H1 (cell line): Measurements from ENCODE around the gene SIGLEC10. TPM values are rescaled to one million over a fixed set of nuclear protein-coding genes. Genes with fewer than 3 reads are reported as not detected.

Experiments used
- CTCF ChIA-PET: fragments of 300-600 bp; sonication (Branson Sonifier 250); formaldehyde crosslinking; loops from one replicate; lab custom pipeline; 2021; ENCODE audit not compliant: partially characterized antibody; lab: Charles Lee
- POLR2A ChIA-PET: fragments of 300-600 bp; sonication (Branson Sonifier 250); formaldehyde crosslinking; loops from one replicate; lab custom pipeline; 2021; ENCODE audit warnings: inconsistent platforms; ENCODE audit not compliant: partially characterized antibody; lab: Charles Lee
- DNase-seq, 2 experiments: peaks; one replicate each; pipeline versions ENCODE4 v3.0.0 to v3.0.0-alpha.2; 2010 to 2022; ENCODE audit warnings: low spot score in 2 of 2, low read depth in 1 of 2, mixed read lengths in 1 of 2
- FAIRE-seq: peaks from 2 replicates; lab custom pipeline; 2011; peaks lifted over from hg19 to GRCh38; lab: Jason Lieb, UNC
- H2AFZ ChIP-seq: 2 replicates; pipeline ENCODE4 v1.8.1; 2012; ENCODE audit warnings: low read length, inconsistent platforms
- H2AK5ac ChIP-seq: 2 replicates; pipeline ENCODE4 v1.6.1; 2013; ENCODE audit warnings: low read depth, low read length
- H2BK120ac ChIP-seq: replicated peaks from 2 replicates; pipeline ENCODE3; 2013; ENCODE audit warnings: low read depth, low read length, inconsistent platforms
- H2BK12ac ChIP-seq: 2 replicates; pipeline ENCODE4 v1.6.1; 2013; ENCODE audit warnings: low read depth, low read length
- H2BK15ac ChIP-seq: 2 replicates; pipeline ENCODE4 v1.6.1; 2013; ENCODE audit warnings: low read length
- H2BK20ac ChIP-seq: 2 replicates; pipeline ENCODE4 v1.6.1; 2013; ENCODE audit warnings: low read length
- H2BK5ac ChIP-seq: 2 replicates; pipeline ENCODE4 v1.6.1; 2013; ENCODE audit warnings: low read depth, low read length
- H3K14ac ChIP-seq: 2 replicates; pipeline ENCODE4 v1.6.1; 2013; ENCODE audit warnings: inconsistent platforms; ENCODE audit not compliant: insufficient read length
- H3K18ac ChIP-seq: 2 replicates; pipeline ENCODE4 v1.6.1; 2013; ENCODE audit warnings: low read length; ENCODE audit errors: extremely low read depth
- H3K23ac ChIP-seq: 2 replicates; pipeline ENCODE4 v1.6.1; 2013; ENCODE audit warnings: inconsistent platforms; ENCODE audit not compliant: insufficient read length
- H3K23me2 ChIP-seq: 2 replicates; pipeline ENCODE4 v1.6.1; 2013; ENCODE audit warnings: low read depth, low read length
- H3K27ac ChIP-seq: 2 replicates; pipeline ENCODE4 v1.6.1; 2011; ENCODE audit warnings: low read depth, low read length, inconsistent platforms
- H3K27me3 ChIP-seq, 4 experiments: replicated peaks in 1 of 4; 1 replicate in 1 of 4; 2 replicates in 3 of 4; pipeline versions ENCODE4 v1.6.1 to v1.8.1; 2011 to 2013; ENCODE audit warnings: low read length in 3 of 4, mild to moderate bottlenecking in 3 of 4, inconsistent platforms in 2 of 4, mixed read lengths in 2 of 4, moderate library complexity in 1 of 4; ENCODE audit not compliant: control insufficient read depth in 3 of 4, insufficient read depth in 3 of 4; ENCODE audit errors: extremely low read depth in 1 of 4
- H3K36me3 ChIP-seq, 4 experiments: 2 replicates each; pipeline versions ENCODE4 v1.6.1 to v1.8.1; 2011 to 2013; ENCODE audit warnings: mild to moderate bottlenecking in 4 of 4, low read length in 3 of 4, moderate library complexity in 2 of 4, control low read depth in 1 of 4, inconsistent platforms in 1 of 4; ENCODE audit not compliant: insufficient read depth in 4 of 4, control insufficient read depth in 2 of 4
- H3K4ac ChIP-seq: replicated peaks from 2 replicates; pipeline ENCODE3; 2013; ENCODE audit warnings: low read length, low read depth, mixed read lengths, inconsistent platforms; ENCODE audit not compliant: insufficient read length
- H3K4me1 ChIP-seq, 4 experiments: replicated peaks in 1 of 4; 1 replicate in 1 of 4; 2 replicates in 3 of 4; pipeline versions ENCODE4 v1.6.1 to v1.8.1; 2011 to 2013; ENCODE audit warnings: low read length in 3 of 4, inconsistent platforms in 2 of 4, mixed read lengths in 1 of 4; ENCODE audit not compliant: insufficient read depth in 4 of 4, control insufficient read depth in 3 of 4
- H3K4me2 ChIP-seq, 2 experiments: 2 replicates each; pipeline versions ENCODE4 v1.6.1 to v1.8.1; 2011 to 2013; ENCODE audit warnings: low read depth in 2 of 2, low read length in 2 of 2, control low read depth in 1 of 2, inconsistent platforms in 1 of 2, mild to moderate bottlenecking in 1 of 2; ENCODE audit not compliant: insufficient read depth in 1 of 2
- H3K4me3 ChIP-seq, 4 experiments: fragments of 200-600, 300-600 bp in 1 of 4; sonication (generic), shearing (Covaris generic), sonication (Bioruptor Twin) in 1 of 4; 2 replicates each; pipeline versions ENCODE4 v1.5.1 to v1.8.1; 2011 to 2016; ENCODE audit warnings: low read length in 4 of 4, low read depth in 3 of 4, control low read depth in 2 of 4, inconsistent platforms in 2 of 4, mild to moderate bottlenecking in 2 of 4, mixed read lengths in 1 of 4, moderate library complexity in 1 of 4; ENCODE audit not compliant: insufficient read depth in 2 of 4; ENCODE audit errors: extremely low read depth in 1 of 4
- H3K56ac ChIP-seq: replicated peaks from 2 replicates; pipeline ENCODE3; 2013; ENCODE audit warnings: low read depth, mild to moderate bottlenecking, mixed read lengths, low read length, inconsistent platforms; ENCODE audit not compliant: insufficient read length
- H3K79me1 ChIP-seq: 2 replicates; pipeline ENCODE4 v1.6.1; 2013; ENCODE audit warnings: low read depth, low read length, control low read depth
- H3K79me2 ChIP-seq, 2 experiments: 2 replicates each; pipeline versions ENCODE4 v1.6.1 to v1.8.1; 2012 to 2013; ENCODE audit warnings: low read length in 2 of 2, mild to moderate bottlenecking in 2 of 2, inconsistent platforms in 1 of 2; ENCODE audit not compliant: insufficient read depth in 2 of 2, control insufficient read depth in 1 of 2
- H3K9ac ChIP-seq, 4 experiments: replicated peaks in 1 of 4; 1 replicate in 1 of 4; 2 replicates in 3 of 4; pipeline versions ENCODE4 v1.6.1 to v1.8.1; 2011 to 2013; ENCODE audit warnings: low read depth in 3 of 4, low read length in 3 of 4, control low read depth in 2 of 4, mild to moderate bottlenecking in 2 of 4, moderate library complexity in 2 of 4, inconsistent platforms in 1 of 4; ENCODE audit errors: extremely low read depth in 1 of 4
- H3K9me3 ChIP-seq, 2 experiments: 2 replicates each; pipeline versions ENCODE4 v1.6.1 to v1.8.1; 2012 to 2013; ENCODE audit warnings: mild to moderate bottlenecking in 2 of 2, moderate library complexity in 2 of 2, control low read depth in 1 of 2, inconsistent platforms in 1 of 2, low read depth in 1 of 2, low read length in 1 of 2, mixed read lengths in 1 of 2; ENCODE audit not compliant: insufficient read depth in 2 of 2
- H4K20me1 ChIP-seq, 2 experiments: replicated peaks in 1 of 2; 2 replicates each; pipeline versions ENCODE3 to v1.8.1; 2011 to 2013; ENCODE audit warnings: inconsistent platforms in 2 of 2, low read length in 2 of 2, mild to moderate bottlenecking in 1 of 2; ENCODE audit not compliant: insufficient read depth in 2 of 2, control insufficient read depth in 1 of 2
- H4K5ac ChIP-seq: 2 replicates; pipeline ENCODE4 v1.6.1; 2013; ENCODE audit warnings: low read length, low read depth, mixed read lengths, inconsistent platforms; ENCODE audit not compliant: insufficient read length
- H4K8ac ChIP-seq: 2 replicates; pipeline ENCODE4 v1.8.0; 2013; ENCODE audit warnings: mild to moderate bottlenecking, moderate library complexity, low read length, inconsistent platforms; ENCODE audit not compliant: insufficient read depth; ENCODE audit errors: extremely low read depth
- H4K91ac ChIP-seq: replicated peaks from 2 replicates; pipeline ENCODE3; 2013; ENCODE audit warnings: low read length, mixed read lengths, inconsistent platforms; ENCODE audit not compliant: insufficient read length
- BCL11A ChIP-seq, 2 experiments: IDR thresholded peaks; one replicate each; pipeline ENCODE4 v1.6.1; 2011; ENCODE audit warnings: low read depth in 2 of 2, low read length in 2 of 2, mild to moderate bottlenecking in 2 of 2
- BRCA1 ChIP-seq: IDR thresholded peaks from 2 replicates; pipeline ENCODE4 v1.6.1; 2012; ENCODE audit warnings: low read depth, low read length, improper control_type of control experiment
- CBX8 ChIP-seq: fragments of 300-800, 300-1000 bp; sonication (generic); IDR thresholded peaks from 2 replicates; pipeline ENCODE4 v1.7.1; 2016; ENCODE audit warnings: low read depth, low read length, borderline replicate concordance
- CEBPB ChIP-seq: IDR thresholded peaks from 2 replicates; pipeline ENCODE4 v1.6.1; 2012; ENCODE audit warnings: low read depth, low read length
- JUND ChIP-seq: IDR thresholded peaks from 2 replicates; pipeline ENCODE4 v1.6.1; 2011; ENCODE audit warnings: mild to moderate bottlenecking, improper control_type of control experiment, low read length
- SIRT6 ChIP-seq: IDR thresholded peaks from one replicate; pipeline ENCODE4 v1.7.1; 2012; ENCODE audit warnings: low read length, inconsistent platforms
- SIX5 ChIP-seq: IDR thresholded peaks from 2 replicates; pipeline ENCODE4 v1.6.1; 2011; ENCODE audit warnings: mild to moderate bottlenecking, low read depth, low read length
- YY1 ChIP-seq: IDR thresholded peaks from 2 replicates; pipeline ENCODE4 v1.6.1; 2011; ENCODE audit warnings: low read depth, mild to moderate bottlenecking, low read length
- WGBS, 2 experiments: shearing (Covaris generic) in 1 of 2; methylation state at CpG; one replicate each; pipeline versions ENCODE4 v1.1.6 to v1.1.7; 2013 to 2015; ENCODE audit warnings: low lambda C conversion rate in 2 of 2, mixed read lengths in 2 of 2, inconsistent platforms in 1 of 2, low coverage in 1 of 2, missing lambda C conversion rate in 1 of 2; ENCODE audit not compliant: insufficient replicate concordance in 2 of 2, insufficient coverage in 1 of 2, insufficient read length in 1 of 2; ENCODE audit errors: extremely low coverage in 1 of 2, missing lambda C conversion rate in 1 of 2; 5-methylcytosine and 5-hydroxymethylcytosine counted together
- polyA plus RNA-seq, 7 experiments: library from polyadenylated mRNA; depleted of rRNA in 3 of 7; stranded (reverse) in 5 of 7; unstranded in 2 of 7; fragments of >200 nt in 5 of 7; fragments of 200-250 nt in 2 of 7; gene quantifications; 1 replicate in 5 of 7; 2 replicates in 1 of 7; 4 replicates in 1 of 7; pipeline versions ENCODE4 v1.2.1 to v1.2.3, GENCODE V29; 2011 to 2013; ENCODE audit warnings: missing spikeins in 2 of 7, mixed read lengths in 2 of 7
- total RNA-seq: library from RNA; stranded (reverse); fragmentation: NEBNext Ultra II Directional; extraction: Animal tissue kit (Norgen Biotek cat#: 25700); gene quantifications from 2 replicates; pipeline ENCODE4 v1.2.1, GENCODE V29; 2021
- TF ChIP-seq, protein P1 (sequence below): IDR thresholded peaks from 2 replicates; pipeline ENCODE4 v1.6.1; 2012; ENCODE audit warnings: low read length, inconsistent platforms

Gene SIGLEC10
- total and polyA plus RNA-seq, 2 of the 8 experiments (the other 6 are each of a cell fraction or from before 2014, with no cell fraction given): 0.06 TPM; not detected in 1

DNA sequence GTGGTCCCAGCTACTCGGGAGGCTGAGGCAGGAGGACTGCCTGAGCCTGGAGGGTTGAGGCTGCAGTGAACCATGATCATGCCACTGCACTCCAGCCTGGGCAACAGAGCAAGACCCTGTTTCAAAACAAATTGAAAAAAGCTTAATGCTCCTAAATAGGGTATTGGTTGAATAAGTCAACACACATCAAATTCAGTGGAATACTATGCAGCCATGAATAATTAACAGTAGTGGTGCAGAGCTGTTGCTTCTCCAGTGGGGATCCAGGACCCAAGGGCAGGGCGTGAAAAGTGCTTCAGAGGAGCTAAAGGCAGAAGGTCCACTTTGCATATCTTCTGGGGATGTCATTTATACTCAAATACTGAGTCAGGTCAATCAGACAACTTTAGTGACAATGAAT lies 22.6 kb upstream of the SIGLEC10 start:
- no peaks in the 10 kb centered on the region for H3K4me1 ChIP-seq
- H3K4ac ChIP-seq: no peak overlapping the region
- H3K56ac ChIP-seq: no peak overlapping the region
- no peak overlapping the region for H3K4me3 ChIP-seq
- no peak overlapping the region for H2BK12ac ChIP-seq
- H3K23ac ChIP-seq: no peak overlapping the region
- H2AFZ ChIP-seq: no peak overlapping the region
- no peaks in the 10 kb centered on the region for H3K79me2 ChIP-seq
- DNase-seq: no peak
- H2BK20ac ChIP-seq: no peak overlapping the region
- no peak overlapping the region for H2BK15ac ChIP-seq
- no peak overlapping the region for H3K14ac ChIP-seq
- no peak overlapping the region for H3K9ac ChIP-seq
- H4K20me1 ChIP-seq: no peaks in the 10 kb centered on the region
- no peaks in the 10 kb centered on the region for H3K23me2 ChIP-seq
- no peaks in the 10 kb centered on the region for H3K27me3 ChIP-seq
- WGBS, 2 experiments: 91% methylated on average over 2 of the region's 2 CpGs; no CpG with 5 or more reads in 1 of the 2 experiments
- H3K79me1 ChIP-seq: no peaks in the 10 kb centered on the region
- H2AK5ac ChIP-seq: no peak overlapping the region
- no peak overlapping the region for H3K27ac ChIP-seq
- no peak overlapping the region for H4K91ac ChIP-seq
- no peak overlapping the region for H4K8ac ChIP-seq
- H2BK120ac ChIP-seq: no peak overlapping the region
- H3K4me2 ChIP-seq: no peak overlapping the region
- H2BK5ac ChIP-seq: no peak overlapping the region
- no peaks in the 10 kb centered on the region for H3K9me3 ChIP-seq
- H3K18ac ChIP-seq: no peak overlapping the region
- CTCF ChIA-PET: interaction anchor here (0.6 to 6.8 kb wide), 20 partner anchors 13 to 434 kb away, joined by 3 to 44 read pairs (median 5); partner anchors contain the start of genes SIGLEC10 and VSIG10L
- POLR2A ChIA-PET: interaction anchor here (0.6 kb wide), 1 partner anchor 44 kb away, joined by 3 read pairs; no protein-coding TSS in a partner anchor
- no peaks in the 10 kb centered on the region for H3K36me3 ChIP-seq
- FAIRE-seq: no peak
- no peak overlapping the region for H4K5ac ChIP-seq
- no peak for TF ChIP-seq CBX8
- no peak for TF ChIP-seq JUND
- TF ChIP-seq CEBPB: no peak
- no peak for TF ChIP-seq SIX5
- no peak for TF ChIP-seq YY1
- no peak for TF ChIP-seq SIRT6
- TF ChIP-seq, protein P1, sequence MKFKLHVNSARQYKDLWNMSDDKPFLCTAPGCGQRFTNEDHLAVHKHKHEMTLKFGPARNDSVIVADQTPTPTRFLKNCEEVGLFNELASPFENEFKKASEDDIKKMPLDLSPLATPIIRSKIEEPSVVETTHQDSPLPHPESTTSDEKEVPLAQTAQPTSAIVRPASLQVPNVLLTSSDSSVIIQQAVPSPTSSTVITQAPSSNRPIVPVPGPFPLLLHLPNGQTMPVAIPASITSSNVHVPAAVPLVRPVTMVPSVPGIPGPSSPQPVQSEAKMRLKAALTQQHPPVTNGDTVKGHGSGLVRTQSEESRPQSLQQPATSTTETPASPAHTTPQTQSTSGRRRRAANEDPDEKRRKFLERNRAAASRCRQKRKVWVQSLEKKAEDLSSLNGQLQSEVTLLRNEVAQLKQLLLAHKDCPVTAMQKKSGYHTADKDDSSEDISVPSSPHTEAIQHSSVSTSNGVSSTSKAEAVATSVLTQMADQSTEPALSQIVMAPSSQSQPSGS: no peak
- no peak for TF ChIP-seq BRCA1
- TF ChIP-seq BCL11A (IDR thresholded peaks at IDR 0.05; ENCODE audit: low read depth in 2 of 2, low read length in 2 of 2): no peak
